ENCODE results near the gene CDH4.

CDH4 gene

DNA sequence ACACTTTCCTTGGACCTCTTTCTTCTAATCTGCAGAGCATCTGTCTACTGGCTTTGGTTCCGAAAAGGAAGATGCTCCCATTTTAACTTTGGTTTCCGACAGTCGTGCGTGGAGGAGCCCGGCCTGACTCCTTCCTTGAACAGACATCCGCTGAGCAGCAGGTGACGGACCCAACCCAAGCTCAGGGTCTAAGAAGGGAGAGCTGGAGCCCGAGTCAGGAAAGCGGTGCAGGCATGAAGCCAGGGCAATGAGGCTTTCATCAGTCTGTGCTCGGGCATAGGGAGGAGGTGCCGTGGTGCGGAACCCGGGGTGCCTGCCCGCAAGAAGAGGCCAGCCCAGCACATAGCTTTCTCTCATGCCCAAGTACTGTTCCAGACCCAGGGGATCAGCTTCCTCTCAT is 109.4 kb downstream of the CDH4 start:
- DNase-seq: no peak

DNA sequence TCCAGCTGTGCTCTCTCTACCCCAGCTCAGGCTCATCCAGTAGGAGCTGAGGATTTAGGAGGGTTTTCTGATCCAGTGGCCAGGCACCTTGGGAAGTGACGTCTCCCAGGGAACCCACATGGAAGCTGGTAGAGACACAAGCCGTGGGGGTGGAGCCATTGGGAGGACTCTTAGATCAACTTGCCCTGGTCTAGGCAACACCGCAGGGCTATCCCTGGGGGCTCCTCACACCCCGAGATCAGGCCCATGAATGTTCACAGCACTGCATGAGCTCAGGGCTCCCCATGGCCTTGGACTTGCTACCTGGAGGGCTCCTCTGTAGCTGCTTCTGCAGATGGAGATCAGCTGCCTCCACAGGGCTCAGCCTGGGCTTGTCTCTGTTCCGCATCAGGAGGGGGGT is 112.1 kb downstream of the CDH4 start:
- DNase-seq: no peak

DNA sequence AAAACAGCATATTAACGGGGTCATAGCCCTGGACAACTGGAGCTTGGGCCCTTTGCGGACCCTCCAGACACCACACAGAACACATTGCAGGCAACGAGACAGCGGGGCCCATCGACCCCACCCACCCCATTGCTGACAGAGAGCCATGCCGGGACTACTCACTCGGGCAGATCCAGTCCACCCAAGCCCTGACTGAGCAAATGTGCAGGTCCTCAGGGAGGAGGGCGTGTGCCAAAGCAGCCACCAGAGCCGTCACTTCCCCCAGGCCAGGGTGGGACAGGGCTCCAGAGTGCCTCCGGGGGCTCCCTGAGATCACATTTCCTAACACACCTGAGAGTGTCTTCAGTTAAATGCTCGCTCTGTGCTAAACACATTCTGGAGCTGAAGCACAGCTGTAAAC is 114.9 kb downstream of the CDH4 start:
- no peak for DNase-seq

DNA sequence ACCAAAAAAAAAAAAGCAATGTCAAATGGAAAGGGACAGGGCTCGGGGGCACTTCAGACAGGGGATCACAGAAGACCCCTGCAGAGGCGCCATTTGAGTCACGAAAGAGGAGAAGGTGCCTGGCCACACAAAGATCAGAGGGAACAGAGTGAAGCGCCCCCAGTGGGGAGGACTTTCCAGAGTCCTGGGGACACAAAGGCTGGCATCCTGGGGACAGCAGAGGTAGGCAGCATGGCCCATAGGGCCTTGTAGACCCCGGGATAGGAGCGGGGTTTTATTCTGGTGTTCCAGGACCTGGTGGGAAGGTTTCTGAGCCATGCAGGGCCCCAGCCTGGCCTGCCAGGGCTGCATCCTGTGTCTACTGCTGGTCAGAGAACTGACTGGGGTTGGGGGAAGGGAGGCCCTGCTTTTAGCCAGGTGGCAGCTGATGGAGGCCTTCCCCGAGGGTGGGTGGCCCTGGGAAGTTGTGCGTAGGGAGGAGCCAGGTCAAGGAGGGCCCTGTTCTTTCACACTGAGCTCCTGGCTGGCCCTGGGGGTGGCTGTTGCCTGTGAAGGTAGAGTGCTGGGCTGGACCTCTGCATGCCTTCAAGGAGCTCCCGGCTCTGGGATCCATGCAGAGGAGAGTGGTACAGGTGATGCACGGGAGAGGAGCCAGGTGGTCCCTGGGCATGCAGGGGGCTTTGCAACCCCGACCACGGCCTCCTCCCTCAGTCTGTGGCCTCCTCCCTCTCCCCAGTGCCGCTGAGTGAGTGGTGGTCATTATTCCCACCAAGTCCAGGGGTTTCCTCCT is 117.9 kb downstream of the CDH4 start:
- no peak for DNase-seq

DNA sequence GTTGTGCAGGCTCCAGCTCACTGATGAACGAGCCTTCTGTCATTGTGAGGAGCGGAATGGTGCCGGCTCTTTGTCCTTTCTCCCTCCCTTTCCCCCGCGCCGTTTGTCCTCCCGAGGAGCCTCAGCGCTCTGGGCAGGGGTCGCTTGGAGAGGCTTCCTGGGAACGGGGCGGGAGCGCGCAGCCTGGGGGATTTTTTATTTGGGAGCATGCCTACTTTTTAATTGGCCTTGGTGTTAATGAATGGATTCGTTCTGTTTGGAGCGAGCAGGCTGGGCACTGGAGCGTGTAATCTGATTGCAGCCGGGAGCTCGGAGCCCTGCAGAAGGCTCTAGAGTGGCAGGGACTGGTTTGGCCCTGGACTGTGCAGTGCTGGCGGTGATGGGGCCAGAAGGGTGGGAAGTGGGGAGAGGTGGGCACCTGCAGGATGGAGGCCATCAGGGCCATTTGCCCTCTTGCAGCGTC is 118.8 kb downstream of the CDH4 start:
- no peak for DNase-seq

DNA sequence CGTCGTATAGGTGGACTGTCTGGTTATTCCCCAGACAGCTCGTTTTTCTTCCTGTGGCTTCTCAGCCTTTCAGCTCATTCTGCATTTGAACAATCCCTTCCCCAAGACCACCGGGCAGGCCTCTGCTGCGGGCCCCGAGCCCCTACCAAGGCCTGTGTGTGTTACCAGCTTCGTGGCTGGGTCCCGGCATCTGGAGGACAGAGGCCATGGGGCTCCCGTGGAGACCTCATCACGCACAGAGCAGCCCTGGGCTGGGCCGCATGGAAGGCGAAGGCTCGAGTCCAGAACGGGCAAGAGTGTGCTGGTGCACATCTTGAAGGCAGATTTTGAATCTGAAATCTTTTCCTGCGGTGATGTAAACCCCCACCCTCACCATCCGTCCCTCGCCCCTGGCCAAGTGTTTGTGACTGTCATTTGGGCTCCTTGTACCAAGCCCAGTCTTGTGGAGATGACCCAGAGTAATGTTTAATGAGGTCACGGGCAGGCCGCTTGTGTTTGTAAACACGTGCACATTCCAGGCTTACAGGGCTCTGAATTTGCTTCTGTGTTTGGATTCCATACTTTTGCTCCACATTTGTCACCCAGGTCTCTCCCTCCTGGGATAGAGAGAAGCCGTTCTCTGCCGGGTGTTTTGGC is 119.6 kb downstream of the CDH4 start:
- DNase-seq: no peak

DNA sequence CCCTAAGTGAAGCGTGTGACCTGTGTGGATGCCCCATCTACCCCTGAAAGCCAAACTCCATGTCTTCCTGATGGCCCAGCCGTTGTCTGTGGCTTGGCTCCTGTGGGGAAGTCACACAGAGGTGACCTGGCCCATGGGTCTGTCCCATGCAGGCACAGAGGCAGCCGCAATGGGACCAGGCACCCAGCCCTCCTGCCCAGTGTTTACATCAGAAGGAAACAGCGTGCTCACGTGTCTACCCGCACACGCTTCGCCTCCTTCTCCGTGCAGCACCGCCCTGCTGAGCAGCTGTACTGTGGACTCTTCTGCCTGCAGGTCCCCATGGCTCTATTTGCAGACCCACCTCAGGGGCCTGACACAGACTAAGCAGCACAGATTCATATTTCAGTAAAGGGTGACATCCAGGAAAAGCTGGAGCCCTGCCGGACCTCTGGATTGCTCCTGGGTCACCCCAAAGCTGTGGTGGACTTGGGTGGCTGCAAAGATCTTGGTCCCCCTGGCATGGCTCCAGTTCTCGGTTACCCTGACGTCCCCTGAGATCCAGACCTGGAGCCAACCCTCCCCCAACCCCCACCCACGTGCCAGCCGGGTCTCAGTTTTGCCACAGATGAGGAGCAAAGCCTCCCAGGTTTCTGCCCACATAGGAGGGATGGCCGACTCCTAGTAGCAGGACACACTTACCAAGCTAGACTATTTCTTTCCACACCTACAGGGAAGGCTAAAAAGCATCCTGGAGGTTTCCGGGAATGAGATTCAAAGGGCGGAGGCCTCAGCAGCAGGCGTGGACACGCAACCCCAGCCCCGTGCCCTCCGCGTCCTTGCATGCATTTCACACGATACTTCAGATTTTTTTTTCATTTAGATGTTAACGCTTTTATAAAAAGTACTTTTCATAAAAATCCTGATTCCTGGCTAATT is 120.3 kb downstream of the CDH4 start:
- no peak for DNase-seq

DNA sequence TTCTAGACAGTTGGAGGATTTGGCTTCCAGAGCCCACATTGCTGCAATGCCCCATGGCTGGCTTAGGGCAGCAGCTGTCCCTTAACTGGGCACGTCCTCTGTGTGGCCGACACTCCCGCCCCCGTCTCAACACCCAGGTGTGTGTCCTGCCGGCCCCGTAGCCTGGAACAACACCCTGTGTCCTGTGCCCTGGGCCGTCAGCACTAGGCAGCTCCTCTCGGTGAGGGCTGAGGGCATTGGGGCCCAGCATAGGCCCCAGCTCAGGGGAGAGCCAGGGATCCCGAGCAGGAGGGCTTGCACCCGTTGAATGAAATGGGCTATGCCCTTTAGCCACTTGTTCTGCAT is 121.0 kb downstream of the CDH4 start:
- no peak for DNase-seq

DNA sequence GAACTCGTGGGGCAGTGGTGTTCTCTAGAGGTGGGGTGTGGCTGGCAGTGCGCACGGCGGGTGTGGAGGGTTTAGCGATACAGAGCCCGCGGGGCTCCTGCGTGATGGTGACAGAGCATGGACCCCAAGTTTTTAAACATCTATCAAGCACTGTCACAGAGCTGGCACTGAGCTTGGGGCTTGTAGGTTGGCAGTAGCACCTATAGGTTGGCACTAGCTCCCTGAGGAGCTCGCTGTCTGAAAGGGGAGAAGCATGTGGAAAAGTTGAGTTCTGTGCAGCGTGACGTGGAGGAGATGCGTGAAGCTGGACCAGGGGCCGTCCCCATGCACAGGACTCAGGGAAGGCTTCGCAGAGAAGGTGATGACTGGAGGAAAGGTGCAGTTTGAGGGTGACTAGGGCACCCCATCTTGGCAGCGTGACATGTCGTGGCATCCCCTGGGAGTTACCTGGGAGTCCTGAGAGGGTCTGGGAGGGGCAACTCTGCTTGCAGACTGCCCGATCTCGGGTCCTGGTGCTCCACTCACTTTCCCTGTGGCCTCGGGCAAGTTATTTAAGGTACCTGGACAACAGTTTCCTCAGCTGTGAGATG is 122.0 kb downstream of the CDH4 start:
- no peak for DNase-seq

DNA sequence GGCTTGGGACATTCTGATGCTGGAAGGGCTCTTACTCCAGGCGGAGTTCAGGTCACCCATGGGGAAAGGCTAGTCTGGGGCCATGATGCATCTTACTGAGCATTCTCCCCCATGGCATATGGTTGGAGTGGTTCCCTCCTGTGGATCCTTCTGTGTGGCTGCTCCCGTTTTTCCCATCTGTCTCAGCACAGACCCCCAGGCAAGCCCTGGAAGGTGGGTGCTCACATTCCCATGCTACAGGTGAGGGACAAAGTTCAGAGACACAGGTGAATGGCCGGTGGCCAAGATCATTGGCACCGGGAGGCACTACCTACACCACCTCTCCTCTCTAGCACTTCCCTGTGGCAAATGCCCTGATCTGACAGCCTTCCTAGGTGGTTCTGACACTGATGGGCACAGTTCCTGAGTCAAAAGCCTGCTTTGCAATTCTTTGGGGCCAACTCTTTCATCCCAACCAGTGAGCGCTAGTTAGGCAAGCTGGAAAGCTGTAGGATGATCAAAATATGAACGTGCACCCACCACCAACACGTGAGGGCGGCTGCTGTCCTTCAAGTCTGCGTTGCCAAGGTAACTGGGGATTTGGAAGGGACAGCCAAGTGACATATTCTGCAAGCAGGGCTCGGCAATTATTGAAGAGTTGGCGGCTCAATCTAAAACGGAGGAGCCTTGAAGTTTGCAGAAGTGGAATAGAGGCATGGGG is 124.6 kb downstream of the CDH4 start:
- no peak for DNase-seq

DNA sequence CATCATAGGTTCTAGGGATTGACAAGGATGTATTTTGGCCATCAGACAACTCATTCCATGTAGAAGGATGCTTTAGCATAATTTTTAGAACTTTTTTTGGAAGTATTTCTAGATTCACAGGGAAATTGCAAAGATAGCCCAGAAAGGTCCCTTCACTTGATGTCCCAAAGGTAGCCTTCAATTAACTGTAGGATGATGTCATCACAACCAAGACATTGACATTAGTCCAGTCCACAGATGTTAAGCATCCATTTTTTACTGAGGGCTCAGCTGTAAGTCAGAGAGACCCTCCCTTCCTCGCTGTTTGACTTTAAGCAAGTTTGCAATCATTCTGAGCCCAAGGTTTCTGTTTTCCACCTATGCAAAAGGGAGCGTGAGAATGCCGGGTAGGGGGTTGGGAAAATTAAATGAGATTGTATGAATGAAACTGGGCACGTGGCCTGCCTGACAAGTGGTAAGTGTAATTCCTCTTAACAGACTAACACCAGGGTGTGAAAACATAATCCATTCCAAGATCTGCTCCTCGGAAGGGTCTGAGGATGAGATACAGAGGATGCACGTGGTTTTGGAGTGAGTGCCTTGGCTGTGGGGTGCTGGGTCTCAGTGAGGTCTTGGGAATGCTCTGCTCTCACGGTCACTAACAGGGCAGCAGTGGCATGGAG is 126.8 kb downstream of the CDH4 start:
- DNase-seq: no peak

DNA sequence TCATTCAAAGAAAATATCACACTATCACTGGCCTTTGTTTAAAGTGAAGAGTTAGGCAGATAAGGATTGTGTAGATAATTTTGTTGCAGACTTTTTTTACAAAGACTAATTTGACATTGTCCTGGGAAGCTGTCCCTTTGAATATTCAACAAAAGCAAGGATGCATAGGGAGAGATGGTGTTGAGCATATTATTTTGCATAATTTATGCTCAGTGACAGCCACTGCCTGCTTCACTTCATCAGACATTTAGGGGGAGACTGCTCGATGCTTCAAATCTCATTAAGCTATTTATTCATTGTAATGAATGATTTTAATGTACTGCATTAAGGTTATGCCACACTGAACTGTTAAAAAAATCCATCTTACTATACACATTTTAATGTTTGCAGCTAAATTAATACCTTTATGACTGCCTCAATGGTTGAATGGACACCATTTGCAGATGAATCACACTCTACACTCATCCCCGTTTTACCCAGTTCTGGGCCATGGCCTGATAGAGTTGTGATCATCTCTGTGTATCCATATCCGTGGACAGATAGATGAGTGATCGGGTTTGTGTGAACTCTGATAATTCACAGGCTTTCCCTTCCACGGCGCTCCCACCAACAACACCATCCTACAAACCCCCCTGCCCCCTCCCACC is 128.0 kb downstream of the CDH4 start:
- DNase-seq: no peak

DNA sequence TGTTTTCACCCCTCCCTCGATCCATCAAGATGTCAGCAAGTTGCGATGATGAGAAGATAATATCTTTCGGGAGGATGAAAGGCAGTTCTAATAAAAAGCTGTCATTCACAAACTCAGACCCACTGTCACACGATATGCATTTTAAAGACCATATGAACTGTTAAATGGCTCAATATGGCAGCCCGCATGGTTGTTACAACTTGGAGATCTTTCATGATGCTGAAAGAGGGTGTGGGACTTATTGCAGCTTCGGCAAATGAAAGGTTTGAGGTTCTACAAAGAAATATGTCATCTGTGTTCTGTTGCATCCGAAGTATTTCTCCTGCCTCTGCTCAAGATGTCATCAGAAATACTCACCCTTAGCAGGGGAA is 128.5 kb downstream of the CDH4 start:
- DNase-seq: no peak

DNA sequence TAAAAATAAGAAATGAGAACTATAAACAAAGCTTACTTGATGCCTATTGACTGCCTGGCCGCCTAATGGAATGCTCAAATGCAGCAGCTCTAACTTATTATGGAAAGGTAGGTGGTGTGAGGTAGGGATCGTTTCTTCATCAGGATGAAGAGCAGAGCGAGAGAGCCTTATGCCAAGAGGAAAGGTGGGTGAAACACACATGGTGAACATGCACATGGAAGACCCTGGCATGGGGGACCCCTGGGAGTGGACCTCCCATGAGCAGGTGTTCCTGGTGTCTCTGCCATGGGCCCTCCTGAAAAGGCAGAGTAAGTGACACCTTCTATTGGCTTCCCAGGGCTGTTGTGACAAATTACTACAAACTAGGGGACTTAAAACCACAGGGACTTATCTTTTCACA is 130.1 kb downstream of the CDH4 start:
- DNase-seq: no peak

DNA sequence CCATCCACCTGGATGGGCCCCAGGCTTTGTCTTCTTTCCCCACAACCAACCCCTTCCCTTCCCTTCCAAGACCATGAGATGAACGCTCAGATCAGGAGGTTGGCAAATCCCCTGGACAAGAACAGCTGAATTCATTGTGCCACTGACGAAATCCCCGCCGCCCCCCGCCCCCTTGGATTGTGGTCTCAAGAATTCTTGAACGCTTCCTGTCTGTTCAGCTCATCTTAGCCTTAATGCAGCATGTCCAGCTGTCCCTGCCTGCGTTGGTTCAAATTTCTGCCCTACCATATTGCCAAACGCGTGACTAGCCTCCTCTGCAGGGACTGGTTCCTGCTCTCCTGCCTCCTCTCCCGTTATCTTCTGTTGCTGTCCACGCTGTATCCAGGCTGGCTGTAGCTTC is 133.2 kb downstream of the CDH4 start:
- no peak for DNase-seq

DNA sequence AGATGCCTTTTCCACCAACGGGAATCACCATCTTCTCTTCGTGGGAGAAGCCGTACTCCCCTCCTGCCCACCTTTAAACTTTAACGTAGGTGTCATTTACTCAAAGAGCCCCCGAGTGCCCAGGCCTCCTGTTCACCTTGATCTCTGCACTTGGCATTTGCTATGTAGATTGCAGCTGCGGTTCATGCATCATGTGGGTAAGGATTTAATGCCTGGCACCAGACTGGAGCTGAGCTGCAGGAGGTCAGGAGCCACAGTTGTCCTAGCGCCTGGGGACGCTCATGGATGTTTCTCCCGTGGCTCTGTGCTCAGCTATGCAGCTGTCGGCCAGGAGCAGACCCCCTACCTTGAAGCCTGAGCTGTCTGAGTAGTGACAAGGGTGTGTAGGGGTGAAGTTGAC is 133.7 kb downstream of the CDH4 start:
- no peak for DNase-seq

DNA sequence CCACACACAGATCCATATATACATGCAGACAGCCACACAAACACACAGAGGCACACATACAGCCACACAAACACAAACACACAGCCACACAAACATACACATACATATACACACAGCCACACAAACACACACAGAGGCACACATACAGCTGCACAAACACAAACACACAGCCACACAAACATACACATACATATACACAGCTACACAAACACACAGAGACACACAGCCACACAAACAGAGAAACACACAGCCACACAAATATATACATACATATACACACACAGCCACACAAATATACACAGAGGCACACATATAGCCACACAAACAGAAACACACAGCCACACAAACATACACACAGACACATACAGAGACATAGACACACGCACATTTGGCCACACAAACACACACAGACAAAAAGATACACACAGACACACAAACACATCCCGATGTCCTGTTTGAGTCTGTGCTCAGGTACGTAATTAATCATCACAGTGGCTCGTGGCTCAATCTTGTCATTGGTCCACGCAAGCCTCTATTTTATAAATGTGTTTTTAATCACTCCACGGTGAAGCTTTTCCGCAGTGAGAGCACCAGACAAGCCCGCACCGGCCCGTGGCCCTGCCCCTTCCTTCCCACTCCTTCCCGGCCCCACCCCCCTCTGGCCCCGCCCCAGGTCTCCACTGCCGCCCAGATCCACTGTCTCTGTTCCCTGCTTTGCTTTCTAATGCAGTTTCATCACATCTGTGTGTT is 135.3 kb downstream of the CDH4 start:
- DNase-seq: no peak

DNA sequence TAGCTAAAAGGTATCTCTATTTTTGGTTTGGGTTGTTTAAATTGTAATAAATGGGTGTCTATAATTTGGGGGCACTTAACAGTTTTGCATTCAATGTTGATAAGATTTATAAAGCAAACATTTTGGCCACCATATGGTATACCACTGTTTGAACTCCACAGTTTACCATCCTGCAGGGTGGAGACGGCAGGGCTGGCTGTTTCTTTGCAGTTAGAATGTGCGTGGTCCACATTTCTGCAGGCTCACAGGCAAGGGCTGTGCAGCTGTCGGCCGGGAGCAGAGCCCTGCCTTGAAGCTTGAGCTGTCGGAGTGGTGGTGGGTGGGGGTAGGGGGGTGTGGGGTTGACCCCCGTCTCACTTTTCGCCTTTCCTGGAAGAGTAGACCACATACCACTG is 135.9 kb downstream of the CDH4 start:
- DNase-seq: no peak

DNA sequence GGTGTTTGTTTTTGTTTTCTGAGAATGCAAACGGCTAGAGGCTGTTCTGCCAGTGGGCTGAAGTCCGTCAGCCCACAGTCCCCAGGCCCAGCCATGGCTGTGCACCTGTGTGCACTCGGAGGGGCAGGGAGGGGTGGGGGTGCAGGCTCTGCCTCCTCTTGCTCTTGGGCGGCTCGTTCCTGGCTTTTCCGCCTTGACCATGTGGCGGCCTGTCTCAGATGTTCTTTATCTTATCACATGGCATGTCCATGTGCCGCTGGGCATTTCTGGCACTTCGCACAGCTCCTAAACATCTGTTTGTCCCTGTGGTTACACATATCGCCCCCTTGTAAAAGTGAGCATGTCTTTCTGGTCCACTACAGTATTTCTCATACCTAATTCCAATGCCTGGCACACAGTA is 137.0 kb downstream of the CDH4 start:
- no peak for DNase-seq

DNA sequence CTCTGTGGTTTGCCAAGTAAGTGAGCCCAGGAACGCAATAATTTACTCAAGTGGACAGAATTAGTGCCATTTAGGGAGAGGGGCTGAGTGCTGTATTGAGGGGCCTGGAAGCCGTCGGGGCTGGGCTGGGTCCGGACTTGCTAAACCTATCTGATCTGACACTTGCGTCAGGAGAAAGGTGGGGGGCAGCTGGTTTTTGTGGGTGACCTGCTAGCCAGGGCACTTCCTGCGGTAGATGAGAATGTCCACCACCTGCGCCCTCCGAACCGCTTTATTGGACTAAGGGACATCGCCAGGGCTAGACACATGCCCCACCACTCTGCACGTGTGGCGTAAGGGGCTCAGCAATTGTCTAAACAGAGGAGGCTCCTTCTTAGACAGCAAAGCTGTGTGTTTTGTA is 139.1 kb downstream of the CDH4 start:
- DNase-seq: no peak

All from NCI-H345 (cell line).